IMR-90 (cell line): ENCODE results near the gene BRD1. TPM values are rescaled to one million over a fixed set of nuclear protein-coding genes. Genes with fewer than 3 reads are reported as not detected.
"Not testable (repeated sequence)": the region's sequence is repeated elsewhere in the genome, so short reads cannot be mapped to it uniquely, and the experiment has no call there.

ENCODE experiments used
- ATAC-seq: fragments of 200-7000 bp; cut with Tn5 transposase; 2 replicates; pipeline ENCODE4 v1.9.1; 2020; ENCODE audit warnings: low read depth, mild to moderate bottlenecking, moderate library complexity
- BruUV-seq: library from RNA; stranded (reverse); fragments of 400-500 nt; replicated peaks from 2 replicates; lab custom pipeline; 2021; lab: Mats Ljungman, UMichigan
- CTCF ChIA-PET: fragments of 300-600 bp; formaldehyde crosslinking; extraction: SDS; loops from one replicate; lab custom pipeline; 2021; ENCODE audit warnings: antibody characterized with exemption; lab: Yijun Ruan, JAX
- POLR2A ChIA-PET: fragments of 300-600 bp; sonication (Branson Sonifier 250); formaldehyde crosslinking; loops from one replicate; lab custom pipeline; 2022; ENCODE audit warnings: antibody characterized with exemption; ENCODE audit not compliant: unreplicated experiment; lab: Charles Lee
- DNase-seq: peaks from one replicate; pipeline ENCODE4 v3.0.0; 2013
- H2AFZ ChIP-seq: replicated peaks from 2 replicates; pipeline ENCODE3; 2013; ENCODE audit warnings: low read length, mild to moderate bottlenecking; ENCODE audit not compliant: poor library complexity
- H2AK5ac ChIP-seq: 2 replicates; pipeline ENCODE4 v1.6.1; 2013; ENCODE audit warnings: low read depth, low read length, inconsistent platforms
- H2AK9ac ChIP-seq: replicated peaks from 2 replicates; pipeline ENCODE3; 2013; ENCODE audit warnings: mild to moderate bottlenecking, low read depth, low read length, moderate library complexity; ENCODE audit not compliant: poor library complexity
- H2BK120ac ChIP-seq: 2 replicates; pipeline ENCODE4 v1.6.1; 2013; ENCODE audit warnings: low read depth, low read length, inconsistent platforms
- H2BK15ac ChIP-seq: 3 replicates; pipeline ENCODE4 v1.6.1; 2013; ENCODE audit warnings: low read depth, low read length, inconsistent platforms
- H2BK20ac ChIP-seq: 2 replicates; pipeline ENCODE4 v1.6.1; 2013; ENCODE audit warnings: low read depth, mild to moderate bottlenecking, inconsistent platforms, low read length, moderate library complexity
- H2BK5ac ChIP-seq: 2 replicates; pipeline ENCODE4 v1.6.1; 2013; ENCODE audit warnings: mild to moderate bottlenecking, low read depth, low read length, inconsistent platforms; ENCODE audit not compliant: poor library complexity, severe bottlenecking
- H3K14ac ChIP-seq: replicated peaks from 2 replicates; pipeline ENCODE4 v1.6.1; 2013; ENCODE audit warnings: low read depth, low read length, inconsistent platforms
- H3K18ac ChIP-seq: 2 replicates; pipeline ENCODE4 v1.6.1; 2013; ENCODE audit warnings: low read depth, low read length, control low read depth
- H3K23ac ChIP-seq: 2 replicates; pipeline ENCODE4 v1.6.1; 2013; ENCODE audit warnings: low read depth, low read length, inconsistent platforms
- H3K27ac ChIP-seq: 2 replicates; pipeline ENCODE4 v1.5.1; 2013; ENCODE audit warnings: mild to moderate bottlenecking, control low read depth, low read length; ENCODE audit not compliant: insufficient read depth
- H3K27me3 ChIP-seq: 2 replicates; pipeline ENCODE4 v1.6.1; 2013; ENCODE audit warnings: low read length; ENCODE audit not compliant: control insufficient read depth, insufficient read depth
- H3K36me3 ChIP-seq: 2 replicates; pipeline ENCODE4 v1.6.1; 2013; ENCODE audit warnings: low read length, mixed read lengths; ENCODE audit not compliant: control insufficient read depth, insufficient read depth
- H3K4ac ChIP-seq: 2 replicates; pipeline ENCODE4 v1.6.1; 2013; ENCODE audit warnings: low read depth, low read length, inconsistent platforms
- H3K4me1 ChIP-seq: 2 replicates; pipeline ENCODE4 v1.6.1; 2013; ENCODE audit warnings: low read length, mixed read lengths; ENCODE audit not compliant: control insufficient read depth, insufficient read depth
- H3K4me2 ChIP-seq: 2 replicates; pipeline ENCODE4 v1.6.1; 2013; ENCODE audit warnings: low read depth, mild to moderate bottlenecking, control low read depth, low read length, moderate library complexity
- H3K4me3 ChIP-seq: 2 replicates; pipeline ENCODE4 v1.5.1; 2013; ENCODE audit warnings: low read depth, mild to moderate bottlenecking, control low read depth, low read length, moderate library complexity; ENCODE audit not compliant: insufficient read depth
- H3K56ac ChIP-seq: 2 replicates; pipeline ENCODE4 v1.6.1; 2013; ENCODE audit warnings: low read length, inconsistent platforms; ENCODE audit not compliant: insufficient read depth; ENCODE audit errors: extremely low read depth
- H3K79me1 ChIP-seq, 2 experiments: 2 replicates each; pipeline ENCODE4 v1.6.1; 2013; ENCODE audit warnings: low read length in 2 of 2, inconsistent platforms in 1 of 2, low read depth in 1 of 2
- H3K9ac ChIP-seq: 2 replicates; pipeline ENCODE4 v1.6.1; 2013; ENCODE audit warnings: low read depth, low read length, control low read depth
- H3K9me1 ChIP-seq: 2 replicates; pipeline ENCODE4 v1.6.1; 2013; ENCODE audit warnings: low read length, inconsistent platforms; ENCODE audit not compliant: insufficient read depth
- H3K9me3 ChIP-seq: 2 replicates; pipeline ENCODE4 v1.6.1; 2013; ENCODE audit warnings: low read length; ENCODE audit not compliant: control insufficient read depth, insufficient read depth
- H4K20me1 ChIP-seq: 2 replicates; pipeline ENCODE4 v1.6.1; 2013; ENCODE audit warnings: low read length, inconsistent platforms; ENCODE audit not compliant: insufficient read depth
- H4K5ac ChIP-seq: 2 replicates; pipeline ENCODE4 v1.6.1; 2013; ENCODE audit warnings: mild to moderate bottlenecking, low read depth, low read length, control low read depth
- H4K8ac ChIP-seq, 2 experiments: 2 replicates each; pipeline ENCODE4 v1.6.1; 2013; ENCODE audit warnings: low read depth in 2 of 2, low read length in 2 of 2, control low read depth in 1 of 2, inconsistent platforms in 1 of 2
- H4K91ac ChIP-seq: 2 replicates; pipeline ENCODE4 v1.6.1; 2013; ENCODE audit warnings: low read depth, low read length, inconsistent platforms; ENCODE audit not compliant: insufficient read depth
- MAZ ChIP-seq: IDR thresholded peaks from 2 replicates; pipeline ENCODE4 v1.6.1; 2012; ENCODE audit warnings: low read depth, mild to moderate bottlenecking, low read length, improper control_type of control experiment, moderate library complexity, borderline replicate concordance
- MXI1 ChIP-seq: IDR thresholded peaks from 2 replicates; pipeline ENCODE4 v1.6.1; 2012; ENCODE audit warnings: low read depth, mild to moderate bottlenecking, low read length, moderate library complexity, borderline replicate concordance
- POLR2A ChIP-seq: IDR thresholded peaks from 2 replicates; pipeline ENCODE4 v1.6.1; 2012; ENCODE audit warnings: mild to moderate bottlenecking, low read depth, low read length
- RFX5 ChIP-seq: IDR thresholded peaks from 2 replicates; pipeline ENCODE4 v1.8.0; 2012; ENCODE audit warnings: low read depth, mild to moderate bottlenecking, low read length, moderate library complexity
- WGBS, 2 experiments: methylation state at CpG; one replicate each; pipeline versions ENCODE4 v1.1.5 to v1.1.7; 2013; ENCODE audit warnings: missing lambda C conversion rate in 2 of 2; ENCODE audit not compliant: insufficient read length in 1 of 2; ENCODE audit errors: extremely low coverage in 2 of 2; 5-methylcytosine and 5-hydroxymethylcytosine counted together
- dilution Hi-C: fragments of 300-500 bp; cut with HindIII; formaldehyde crosslinking; loops from one replicate; pipeline ENCODE4 v1.14.3; 2018; ENCODE audit warnings: low sequenced_read_pairs; ENCODE audit not compliant: unreplicated experiment
- in situ Hi-C: fragments of 300-500 bp; cut with MboI; formaldehyde crosslinking; loops from 3 replicates; pipeline ENCODE4 v1.14.3; 2019; ENCODE audit warnings: low sequenced_read_pairs, inconsistent platforms, mixed read lengths
- intact Hi-C: fragments of 100-400 bp; cut with micrococcal nuclease; formaldehyde crosslinking; loops from 2 replicates; pipeline ENCODE4 v1.10.0; 2022
- polyA plus RNA-seq, 3 experiments: library from polyadenylated mRNA; depleted of rRNA; stranded (reverse); fragments of >200 nt; gene quantifications; 2 replicates each; pipeline ENCODE4 v1.2.3, GENCODE V29; 2012; ENCODE audit warnings: low replicate concordance in 1 of 3
- total RNA-seq: library from RNA; depleted of rRNA; stranded (reverse); fragments of >200 nt; gene quantifications from 2 replicates; pipeline ENCODE4 v1.2.3, GENCODE V29; 2012
- TF ChIP-seq, protein P1 (sequence below): fragments of 150-350 bp; IDR thresholded peaks from 2 replicates; pipeline ENCODE4 v1.6.1; 2017; ENCODE audit warnings: mild to moderate bottlenecking, antibody characterized with exemption, low read length, low read depth

The BRD1 gene
- total and polyA plus RNA-seq, 2 of the 4 experiments (the other 2 are of a cell fraction) = 10.0 to 10.6 TPM

DNA sequence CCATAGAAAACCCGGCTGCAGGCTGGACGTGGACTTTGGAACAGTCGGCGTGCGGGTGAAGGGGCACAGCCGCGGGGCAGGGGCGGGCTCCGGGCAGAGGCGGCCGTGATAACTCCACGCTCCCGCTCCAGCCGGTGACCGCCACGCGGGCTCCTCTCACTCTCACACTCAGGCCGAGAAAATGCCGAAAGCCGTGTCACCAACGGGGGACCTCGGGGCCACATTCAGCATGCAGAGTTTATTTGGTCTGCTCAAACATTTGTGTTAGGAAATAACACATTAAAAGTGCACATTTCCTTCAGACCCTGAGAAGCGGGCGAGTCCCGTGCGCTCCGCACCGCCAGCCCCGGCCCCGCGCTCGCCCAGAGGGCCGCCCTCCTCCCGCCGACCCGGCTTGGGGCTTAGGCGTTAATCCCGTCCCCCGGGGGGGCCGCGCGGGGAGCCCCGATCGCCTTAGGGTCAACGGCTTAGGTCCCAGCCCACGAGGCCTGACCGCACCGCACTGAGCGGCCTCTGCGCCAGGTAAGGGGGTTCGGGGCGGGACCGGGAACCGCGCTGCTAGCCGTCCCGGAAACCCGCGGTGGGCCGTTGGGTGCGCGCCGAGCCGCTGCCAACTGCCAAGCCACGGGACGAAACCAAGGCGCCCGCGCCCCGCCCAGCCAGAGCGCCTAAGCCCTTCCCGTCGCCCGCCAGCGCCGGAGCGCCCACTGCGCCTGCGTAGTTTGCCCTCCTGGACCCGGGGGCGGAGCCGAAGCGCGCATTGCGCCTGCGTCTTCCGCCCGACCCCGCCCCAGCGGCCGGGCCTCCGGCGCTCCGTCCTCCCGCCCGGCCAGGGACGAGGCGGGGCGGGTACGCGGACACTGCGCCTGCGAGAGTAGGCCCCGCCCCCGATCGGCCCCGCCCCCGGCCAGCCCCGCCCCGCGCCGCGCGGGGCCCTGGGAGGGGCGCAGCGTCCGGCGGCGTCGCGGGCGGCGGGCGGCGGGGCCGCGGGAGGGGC lies 25.5 kb upstream of the BRD1 start, which contains the start of gene ZBED4:
TSS of gene ZBED4 (plus strand) at position 947 of the 997 bp plus-strand sequence. CDS start 29,819 bp downstream, outside the sequence.
- WGBS, 2 experiments = 1% methylated on average over 39 of the region's 127 CpGs; no CpG with 5 or more reads in 1 of the 2 experiments

DNA sequence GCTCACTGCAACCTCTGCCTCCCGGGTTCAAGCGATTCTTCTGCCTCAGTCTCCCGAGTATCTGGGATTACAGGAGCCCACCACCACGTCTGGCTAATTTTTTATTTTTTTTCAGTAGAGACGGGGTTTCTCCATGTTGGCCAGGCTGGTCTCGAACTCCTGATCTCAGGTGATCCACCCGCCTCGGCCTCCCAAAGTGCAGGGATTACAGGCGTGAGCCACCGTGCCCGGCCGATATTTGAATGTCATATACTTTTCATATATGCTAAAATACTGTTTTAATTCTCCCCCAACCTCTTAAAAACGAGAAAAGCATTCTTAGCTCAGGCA lies 24.9 kb upstream of the BRD1 start:
- CTCF ChIA-PET, H3K14ac ChIP-seq, H3K18ac ChIP-seq, POLR2A ChIA-PET, H2BK5ac ChIP-seq, H3K4me1 ChIP-seq, H4K5ac ChIP-seq, H4K91ac ChIP-seq, H3K9me1 ChIP-seq, H2BK15ac ChIP-seq, ATAC-seq, H3K56ac ChIP-seq, H2AK5ac ChIP-seq, in situ Hi-C loops, intact Hi-C loops, BruUV-seq, H2BK120ac ChIP-seq, dilution Hi-C loops, H3K23ac ChIP-seq, DNase-seq, H3K9me3 ChIP-seq, H2BK20ac ChIP-seq, H3K36me3 ChIP-seq: not testable (repeated sequence)
- H4K8ac ChIP-seq = peak overlapping the region; percentile 91 to 96; a peak in 2 of 4 replicates
- 0% methylated on average over 1 of the region's 13 CpGs; no CpG with 5 or more reads in 1 of the 2 experiments for WGBS, 2 experiments
- H4K20me1 ChIP-seq = peaks cover 32% of the 10 kb centered on the region
- H3K4ac ChIP-seq = peak overlapping the region; percentile 79; the same call in 1 of the 2 replicates
- H3K9ac ChIP-seq = peak overlapping the region; percentile 73; the same call in 1 of the 2 replicates
- peak overlapping the region; percentile 99 for H2AFZ ChIP-seq
- peak overlapping the region; percentile 94 for H3K4me2 ChIP-seq
- H2AK9ac ChIP-seq = peak overlapping the region; percentile 96
- H3K4me3 ChIP-seq = peak overlapping the region; percentile 75
- peak overlapping the region; percentile 83; the same call in 1 of the 2 replicates for H3K27ac ChIP-seq
- peaks cover 8 to 29% of the 10 kb centered on the region in 2 experiments; a peak in 3 of 4 replicates for H3K79me1 ChIP-seq
- H3K27me3 ChIP-seq = peaks cover 34% of the 10 kb centered on the region

More for the DNA sequence above, 25.5 kb upstream of the BRD1 start, which contains the start of gene ZBED4:
- Histone ChIP-seq H4K20me1 (peaks cover 38% of the 10 kb centered on the region), H3K4me3 (peak within 1 kb of the TSS; percentile 78), H3K9me3 (no peaks in the 10 kb centered on the region), H3K36me3 (peaks cover 5% of the 10 kb centered on the region), H2BK20ac (no peak within 1 kb of the TSS), H3K23ac (peak within 1 kb of the TSS; percentile 96), H3K79me1 (peaks cover 8 to 31% of the 10 kb centered on the region in 2 experiments; a peak in 3 of 4 replicates), H3K4ac (peak within 1 kb of the TSS; percentile 79), H2AFZ (peak within 1 kb of the TSS; percentile 99), H3K18ac (peak within 1 kb of the TSS; percentile 14; the same call in 1 of the 2 replicates), H3K14ac (peak within 1 kb of the TSS; percentile 89), H2BK15ac (no peak within 1 kb of the TSS), H3K4me2 (peak within 1 kb of the TSS; percentile 94), H3K9ac (peak within 1 kb of the TSS; percentile 77), H4K91ac (peak within 1 kb of the TSS; percentile 87; the same call in 1 of the 2 replicates), H3K4me1 (peaks cover 6% of the 10 kb centered on the region), H3K27me3 (peaks cover 27% of the 10 kb centered on the region), H3K9me1 (no peaks in the 10 kb centered on the region; the same call in 1 of the 2 replicates), H2AK5ac (peak within 1 kb of the TSS; percentile 80; the same call in 1 of the 2 replicates), H3K56ac (peak within 1 kb of the TSS; percentile 56), H2BK120ac (peak within 1 kb of the TSS; percentile 64), H4K8ac (peak within 1 kb of the TSS; percentile 91 to 96), H2AK9ac (peak within 1 kb of the TSS; percentile 96), H2BK5ac (peak within 1 kb of the TSS; percentile 87), H3K27ac (peak within 1 kb of the TSS; percentile 83), H4K5ac (peak within 1 kb of the TSS; percentile 73; the same call in 1 of the 2 replicates)
- dilution Hi-C loops (no loop called here), intact Hi-C loops (no loop called here), in situ Hi-C loops (no loop called here)
- BruUV-seq = no TSS peak
- TF ChIP-seq MAZ = peak; percentile 93
- TF ChIP-seq, protein P1, sequence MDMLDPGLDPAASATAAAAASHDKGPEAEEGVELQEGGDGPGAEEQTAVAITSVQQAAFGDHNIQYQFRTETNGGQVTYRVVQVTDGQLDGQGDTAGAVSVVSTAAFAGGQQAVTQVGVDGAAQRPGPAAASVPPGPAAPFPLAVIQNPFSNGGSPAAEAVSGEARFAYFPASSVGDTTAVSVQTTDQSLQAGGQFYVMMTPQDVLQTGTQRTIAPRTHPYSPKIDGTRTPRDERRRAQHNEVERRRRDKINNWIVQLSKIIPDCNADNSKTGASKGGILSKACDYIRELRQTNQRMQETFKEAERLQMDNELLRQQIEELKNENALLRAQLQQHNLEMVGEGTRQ = peak; percentile 21; the same call in 1 of the 2 replicates
- TF ChIP-seq MXI1 = peak; percentile 18; the same call in 1 of the 2 replicates
- no peak for TF ChIP-seq RFX5
- TF ChIP-seq POLR2A = peak; percentile 53; the same call in 1 of the 2 replicates
- POLR2A ChIA-PET = no interaction called here
- CTCF ChIA-PET = no interaction called here
- peak; percentile 92 for ATAC-seq
- peak; percentile 94 for DNase-seq
